GM13976 (cell line): ENCODE measurements around the gene CBX1.
A peak's percentile ranks its signal among the peaks of the same experiment; 100 is the strongest.

ENCODE experiments used
- DNase-seq: peaks from one replicate; pipeline ENCODE4 v3.0.0; 2012; ENCODE audit warnings: low spot score
- in situ Hi-C: fragments of 300-500 bp; cut with MboI; formaldehyde crosslinking; loops from one replicate; pipeline ENCODE4 v1.12.0; 2022; ENCODE audit warnings: low sequenced_read_pairs, mixed read lengths, inconsistent platforms; ENCODE audit not compliant: unreplicated experiment
- TF ChIP-seq, protein P1 (sequence below): IDR thresholded peaks from 2 replicates; pipeline ENCODE4 v1.5.1; 2012; ENCODE audit warnings: borderline replicate concordance, mild to moderate bottlenecking; ENCODE audit not compliant: insufficient read depth; ENCODE audit errors: extremely low read depth, missing control alignments, control extremely low read depth

CBX1 gene

DNA sequence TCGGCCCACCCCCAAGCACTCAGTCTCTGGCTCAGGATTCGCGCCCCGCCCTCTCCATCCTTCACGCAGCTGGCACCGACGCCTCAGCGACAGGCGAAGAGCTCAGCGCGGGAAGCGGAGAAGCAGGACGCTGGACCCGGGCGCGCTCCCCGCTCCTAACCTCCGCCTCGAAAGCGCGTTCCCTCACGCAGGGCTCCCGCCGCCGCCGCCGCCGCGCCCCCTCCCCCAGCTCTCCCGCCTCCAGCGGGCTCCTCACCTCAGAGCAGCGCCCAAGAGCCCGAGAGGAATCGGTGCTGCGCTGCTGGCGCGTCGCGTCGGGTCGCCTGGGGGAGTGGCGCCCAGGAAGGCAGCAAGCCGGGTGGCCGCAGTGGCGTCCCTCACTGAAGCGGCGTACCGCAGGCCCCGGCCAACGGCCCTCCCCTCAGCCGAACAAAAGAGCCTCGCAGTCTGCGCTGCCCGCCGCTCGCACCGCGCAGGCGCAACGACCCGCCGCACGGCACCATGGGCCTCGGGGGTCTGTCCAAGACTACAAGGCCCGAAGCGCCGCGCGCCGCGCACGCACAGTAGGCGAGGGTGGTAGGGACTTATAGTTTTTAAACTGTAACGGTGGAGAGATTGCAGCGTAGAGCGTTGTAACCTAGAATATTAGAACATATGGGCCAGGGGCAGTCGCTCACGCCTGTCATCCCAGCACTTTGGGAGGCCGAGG, at the start of gene CBX1:
Gene CBX1 (minus strand): TSS at position 467 of the 709 bp plus-strand sequence. CDS start 24,474 bp downstream, outside the sequence.
- in situ Hi-C loops, result no loop called here
- peak; percentile 94 for DNase-seq
- TF ChIP-seq, protein P1, sequence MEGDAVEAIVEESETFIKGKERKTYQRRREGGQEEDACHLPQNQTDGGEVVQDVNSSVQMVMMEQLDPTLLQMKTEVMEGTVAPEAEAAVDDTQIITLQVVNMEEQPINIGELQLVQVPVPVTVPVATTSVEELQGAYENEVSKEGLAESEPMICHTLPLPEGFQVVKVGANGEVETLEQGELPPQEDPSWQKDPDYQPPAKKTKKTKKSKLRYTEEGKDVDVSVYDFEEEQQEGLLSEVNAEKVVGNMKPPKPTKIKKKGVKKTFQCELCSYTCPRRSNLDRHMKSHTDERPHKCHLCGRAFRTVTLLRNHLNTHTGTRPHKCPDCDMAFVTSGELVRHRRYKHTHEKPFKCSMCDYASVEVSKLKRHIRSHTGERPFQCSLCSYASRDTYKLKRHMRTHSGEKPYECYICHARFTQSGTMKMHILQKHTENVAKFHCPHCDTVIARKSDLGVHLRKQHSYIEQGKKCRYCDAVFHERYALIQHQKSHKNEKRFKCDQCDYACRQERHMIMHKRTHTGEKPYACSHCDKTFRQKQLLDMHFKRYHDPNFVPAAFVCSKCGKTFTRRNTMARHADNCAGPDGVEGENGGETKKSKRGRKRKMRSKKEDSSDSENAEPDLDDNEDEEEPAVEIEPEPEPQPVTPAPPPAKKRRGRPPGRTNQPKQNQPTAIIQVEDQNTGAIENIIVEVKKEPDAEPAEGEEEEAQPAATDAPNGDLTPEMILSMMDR, result no peak

DNA sequence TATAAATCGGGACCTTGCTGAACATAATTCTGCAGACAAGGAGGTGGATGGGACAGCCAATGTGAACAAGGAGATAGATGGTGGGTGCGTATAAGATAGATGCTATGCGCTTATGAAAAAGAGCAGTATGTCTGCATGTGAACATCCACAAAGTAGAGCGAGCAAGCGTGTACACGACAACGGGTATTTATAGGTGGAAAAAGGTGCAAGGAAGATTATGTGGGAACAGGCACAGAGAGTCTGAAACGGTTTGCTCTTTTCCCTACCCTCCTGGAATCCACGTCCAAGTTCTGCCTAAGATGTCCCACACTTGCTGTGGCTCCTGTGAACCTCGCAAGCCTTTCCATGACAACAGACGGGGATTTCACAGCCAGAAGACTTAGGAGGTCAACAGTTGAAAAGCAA, 49.3 kb upstream of the CBX1 start:
- in situ Hi-C loops, result no loop called here
- TF ChIP-seq, protein P1, result no peak
- no peak for DNase-seq

DNA sequence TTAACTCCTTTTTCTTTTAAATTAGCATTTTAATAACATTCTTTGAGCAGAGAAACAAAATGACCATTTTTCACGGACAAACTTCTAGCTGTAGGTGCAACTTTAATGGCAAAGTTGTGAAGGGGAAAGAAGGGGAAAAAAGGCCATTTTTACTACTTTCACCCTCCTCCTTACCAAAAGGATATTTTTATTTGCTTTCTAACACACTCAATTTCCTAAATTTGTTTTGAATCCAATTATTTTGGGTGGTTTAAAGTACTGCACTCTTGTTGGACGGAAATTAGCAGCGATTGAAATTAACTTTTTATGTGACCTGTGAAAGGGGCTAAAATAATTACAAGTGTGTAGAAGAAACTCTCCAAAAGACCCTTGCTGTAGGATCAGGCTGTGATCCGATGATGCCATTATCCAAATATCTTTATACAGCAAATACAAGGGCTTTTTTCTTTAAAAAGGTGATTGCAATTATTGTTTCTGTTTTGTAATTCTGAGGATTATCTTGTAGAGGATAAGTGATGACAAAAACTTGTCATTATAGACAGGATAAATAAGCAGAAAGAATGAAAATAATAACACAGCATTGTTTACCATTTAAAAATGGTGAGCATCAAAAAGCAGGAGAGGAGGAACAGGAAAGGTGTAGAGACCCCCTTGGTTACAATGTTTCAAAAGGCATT, 48.6 kb upstream of the CBX1 start:
- in situ Hi-C loops, result no loop called here
- TF ChIP-seq, protein P1, result no peak
- DNase-seq, result no peak

DNA sequence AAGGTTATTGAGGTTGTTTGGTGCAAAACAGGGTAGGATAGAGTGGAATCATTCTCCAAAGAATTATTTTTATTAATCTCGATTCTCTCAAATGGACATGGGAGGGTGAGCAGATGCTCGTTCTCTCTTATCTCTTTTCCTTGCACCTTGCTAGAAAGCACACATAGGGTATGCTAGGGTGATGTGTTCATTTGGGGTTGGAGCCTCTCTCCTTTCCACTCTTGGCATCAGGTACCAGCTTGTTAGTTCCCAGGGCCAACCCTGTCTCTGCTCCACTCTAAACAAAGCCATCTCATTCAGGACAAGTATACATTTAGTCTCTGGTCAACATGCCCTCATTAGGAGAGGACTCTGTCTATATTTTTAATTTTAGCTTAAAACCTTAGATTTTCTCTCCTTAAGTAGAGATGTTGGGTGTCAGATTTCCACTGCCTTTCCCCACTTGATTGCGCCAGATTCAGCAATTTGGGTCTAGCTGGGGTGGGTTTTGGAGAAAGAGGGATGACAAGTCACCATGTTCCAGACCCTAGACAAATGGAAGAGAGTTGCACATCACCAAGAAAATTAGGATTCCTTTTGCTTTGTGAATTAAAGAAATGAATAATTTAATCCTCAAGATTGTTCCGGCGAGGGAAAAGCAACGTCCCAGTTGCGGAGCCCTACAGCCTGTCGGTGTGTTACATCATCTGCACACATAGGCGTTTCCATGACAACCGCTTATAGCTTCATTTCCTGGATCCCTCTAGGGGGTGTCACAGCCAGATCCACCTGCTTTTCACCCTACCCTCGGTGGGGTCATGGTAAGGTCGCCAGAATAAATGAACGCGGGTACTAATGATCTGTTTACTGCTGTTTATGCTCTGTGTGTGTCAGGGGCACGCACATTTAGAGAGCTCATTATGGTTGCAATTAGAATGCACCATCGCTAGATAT, 47.8 kb upstream of the CBX1 start:
- TF ChIP-seq, protein P1, result no peak
- in situ Hi-C loops, result no loop called here
- no peak for DNase-seq

DNA sequence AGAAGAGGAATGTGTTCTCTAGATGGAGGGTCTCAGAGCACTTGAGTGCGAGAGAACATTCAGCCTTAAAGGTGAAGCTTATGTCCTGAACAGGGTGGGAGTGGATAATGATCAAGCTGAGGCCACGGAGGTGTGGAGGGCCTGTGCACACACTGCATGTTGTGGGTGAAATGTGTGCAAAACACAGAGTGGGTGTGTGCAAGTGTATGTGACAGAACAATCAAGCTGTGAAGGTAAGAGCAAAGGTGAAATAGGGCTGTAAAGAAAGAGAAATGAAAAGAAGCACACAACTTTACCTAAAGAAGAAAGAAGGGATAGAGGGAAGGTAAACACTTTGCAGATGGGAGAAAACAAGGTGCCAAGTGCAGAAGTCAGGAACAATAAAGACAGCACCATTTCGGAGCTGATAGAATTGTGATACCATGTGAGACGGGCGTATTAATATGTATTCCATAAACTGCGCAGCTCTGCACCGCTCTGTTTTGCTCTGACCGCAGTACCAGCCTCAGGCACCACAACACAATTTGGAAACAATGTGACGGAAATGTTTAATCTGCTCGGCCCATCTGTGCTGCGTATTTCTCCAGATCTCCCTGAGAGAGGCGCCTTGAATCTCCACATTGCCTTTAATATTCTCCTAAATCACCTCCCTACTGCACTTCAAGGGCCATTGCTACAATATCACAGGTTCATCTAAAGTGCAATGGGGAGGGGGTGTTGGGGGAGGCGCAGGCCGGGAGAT, 46.9 kb upstream of the CBX1 start:
- DNase-seq, result no peak
- TF ChIP-seq, protein P1, result no peak

DNA sequence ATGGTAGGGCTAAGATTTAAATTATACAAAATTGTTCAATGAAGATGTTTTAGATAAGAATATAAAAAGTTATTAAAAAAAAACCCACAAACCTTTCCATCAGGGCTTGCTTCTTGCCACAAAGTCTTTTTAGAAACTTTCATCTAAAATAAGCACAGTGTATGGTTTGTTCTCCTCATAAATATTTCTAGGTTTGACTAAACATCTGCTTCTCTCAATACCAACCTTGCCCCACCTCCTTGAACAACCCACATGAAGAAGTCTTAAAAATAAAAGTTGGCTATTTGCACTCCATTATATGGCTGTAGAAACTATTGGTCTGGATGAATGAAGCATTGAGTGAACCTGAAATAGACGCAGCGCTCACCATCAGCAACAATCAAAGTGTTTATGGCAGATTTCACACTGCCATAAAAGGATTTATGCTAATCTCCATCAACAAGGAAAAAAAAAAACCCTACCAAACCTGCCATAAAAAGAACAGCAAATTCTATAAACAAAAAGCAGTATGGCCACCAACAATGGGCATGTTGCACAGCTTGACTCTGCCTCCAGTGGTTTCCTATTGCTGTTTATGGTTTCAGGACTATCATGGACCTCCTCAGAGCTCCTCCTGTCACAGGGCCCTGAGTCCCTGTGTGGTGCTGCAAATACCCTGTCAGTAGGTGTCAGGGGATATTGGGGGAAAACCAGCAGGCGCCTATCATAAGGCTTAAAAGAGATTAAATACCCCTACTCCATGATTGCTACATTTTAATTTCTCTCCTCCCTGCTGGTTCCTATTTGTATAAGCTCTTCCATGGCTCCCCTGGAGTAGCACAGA, 43.9 kb upstream of the CBX1 start:
- DNase-seq, result no peak
- in situ Hi-C loops, result no loop called here
- TF ChIP-seq, protein P1, result no peak

More for the DNA sequence above, 46.9 kb upstream of the CBX1 start:
- in situ Hi-C loops, result no loop called here
